Caco-2 (cell line): ENCODE measurements around the gene SFXN3. TPM values are rescaled to one million over a fixed set of nuclear protein-coding genes. Genes with fewer than 3 reads are reported as not detected.

Experiments used
- BruUV-seq: library from RNA; stranded (reverse); fragments of 400-500 nt; replicated peaks from 2 replicates; lab custom pipeline; 2021; lab: Mats Ljungman, UMichigan
- CTCF ChIA-PET: fragments of 300-600 bp; sonication (Branson Sonifier 250); formaldehyde crosslinking; loops from one replicate; lab custom pipeline; 2022; ENCODE audit warnings: antibody characterized with exemption; lab: Charles Lee
- POLR2A ChIA-PET: fragments of 300-600 bp; sonication (Branson Sonifier 250); formaldehyde crosslinking; loops from one replicate; lab custom pipeline; 2022; ENCODE audit warnings: antibody characterized with exemption; lab: Charles Lee
- DNase-seq, 2 experiments: peaks; one replicate each; pipeline versions ENCODE4 v3.0.0 to v3.0.0-alpha.2; 2020 to 2022
- H3K27me3 ChIP-seq: replicated peaks from 2 replicates; pipeline ENCODE4 v1.6.0; 2011; ENCODE audit warnings: low read length; ENCODE audit not compliant: control insufficient read depth, insufficient read depth
- H3K36me3 ChIP-seq: 2 replicates; pipeline ENCODE4 v1.5.1; 2011; ENCODE audit warnings: low read length; ENCODE audit not compliant: control insufficient read depth, insufficient read depth
- H3K4me1 ChIP-seq: fragments of 250-450 bp; sonication (Bioruptor Pico); 2 replicates; pipeline ENCODE4 v1.5.1; 2020; ENCODE audit warnings: mild to moderate bottlenecking
- H3K4me3 ChIP-seq: 2 replicates; pipeline ENCODE4 v1.5.1; 2011; ENCODE audit warnings: low read depth, mild to moderate bottlenecking, control low read depth, low read length
- H3K9me3 ChIP-seq: fragments of 250-450 bp; sonication (Bioruptor Pico); 2 replicates; pipeline ENCODE4 v1.5.1; 2020; ENCODE audit warnings: mild to moderate bottlenecking, moderate library complexity
- H3K27ac Mint-ChIP-seq: one replicate; pipeline ENCODE4 v1.8.0; 2022; ENCODE audit warnings: mixed read lengths; ENCODE audit not compliant: unreplicated experiment
- H3K27me3 Mint-ChIP-seq: one replicate; pipeline ENCODE4 v1.8.0; 2022; ENCODE audit warnings: mixed read lengths; ENCODE audit not compliant: insufficient read depth, unreplicated experiment
- H3K36me3 Mint-ChIP-seq: one replicate; pipeline ENCODE4 v1.8.0; 2022; ENCODE audit warnings: mild to moderate bottlenecking, mixed read lengths; ENCODE audit not compliant: insufficient read depth, unreplicated experiment
- H3K4me1 Mint-ChIP-seq: one replicate; pipeline ENCODE4 v1.8.0; 2022; ENCODE audit warnings: low read depth, mixed read lengths; ENCODE audit not compliant: unreplicated experiment
- H3K4me3 Mint-ChIP-seq: one replicate; pipeline ENCODE4 v1.8.0; 2022; ENCODE audit warnings: mild to moderate bottlenecking, moderate library complexity, mixed read lengths; ENCODE audit not compliant: unreplicated experiment
- H3K9me3 Mint-ChIP-seq: one replicate; pipeline ENCODE4 v1.8.0; 2022; ENCODE audit warnings: mixed read lengths; ENCODE audit not compliant: unreplicated experiment
- intact Hi-C: fragments of 100-400 bp; cut with micrococcal nuclease; formaldehyde crosslinking; loops from one replicate; pipeline ENCODE4 v1.10.0; 2022; ENCODE audit not compliant: unreplicated experiment
- total RNA-seq: library from RNA; stranded (reverse); gene quantifications from 2 replicates; pipeline ENCODE4 v1.2.3, GENCODE V29; 2022
- TF ChIP-seq, protein P1 (sequence below), 2 experiments: fragments of 200-600 bp in 1 of 2; IDR thresholded peaks; 1 replicate in 1 of 2; 2 replicates in 1 of 2; pipeline versions ENCODE4 v1.5.1 to v1.8.0; 2011 to 2022; ENCODE audit warnings: antibody characterized with exemption in 1 of 2, control low read depth in 1 of 2, inconsistent platforms in 1 of 2, low read depth in 1 of 2, low read length in 1 of 2, mild to moderate bottlenecking in 1 of 2, moderate library complexity in 1 of 2; ENCODE audit not compliant: insufficient read depth in 1 of 2, severe bottlenecking in 1 of 2, unreplicated experiment in 1 of 2

The SFXN3 gene
- total RNA-seq, 1 experiment from 2014 or later = 23.4 TPM

DNA sequence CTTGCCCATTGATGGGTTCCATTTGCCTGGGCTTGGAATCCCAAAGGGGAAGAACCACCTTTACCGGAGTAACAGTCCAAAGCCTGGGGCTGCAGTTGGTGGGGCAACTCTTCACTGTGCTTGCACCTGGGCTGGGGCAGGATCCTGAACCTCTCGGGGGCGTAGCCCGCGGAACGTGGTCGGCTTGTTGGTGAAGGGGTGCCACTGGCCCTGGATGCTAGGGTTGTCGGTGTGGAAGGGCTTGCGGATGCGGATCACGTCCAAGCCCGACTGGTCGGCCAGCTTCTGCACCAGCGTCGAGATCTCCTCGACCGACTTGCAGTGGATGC, 44.4 kb upstream of the SFXN3 start:
- peak overlapping the region; percentile 89 for H3K27ac Mint-ChIP-seq

DNA sequence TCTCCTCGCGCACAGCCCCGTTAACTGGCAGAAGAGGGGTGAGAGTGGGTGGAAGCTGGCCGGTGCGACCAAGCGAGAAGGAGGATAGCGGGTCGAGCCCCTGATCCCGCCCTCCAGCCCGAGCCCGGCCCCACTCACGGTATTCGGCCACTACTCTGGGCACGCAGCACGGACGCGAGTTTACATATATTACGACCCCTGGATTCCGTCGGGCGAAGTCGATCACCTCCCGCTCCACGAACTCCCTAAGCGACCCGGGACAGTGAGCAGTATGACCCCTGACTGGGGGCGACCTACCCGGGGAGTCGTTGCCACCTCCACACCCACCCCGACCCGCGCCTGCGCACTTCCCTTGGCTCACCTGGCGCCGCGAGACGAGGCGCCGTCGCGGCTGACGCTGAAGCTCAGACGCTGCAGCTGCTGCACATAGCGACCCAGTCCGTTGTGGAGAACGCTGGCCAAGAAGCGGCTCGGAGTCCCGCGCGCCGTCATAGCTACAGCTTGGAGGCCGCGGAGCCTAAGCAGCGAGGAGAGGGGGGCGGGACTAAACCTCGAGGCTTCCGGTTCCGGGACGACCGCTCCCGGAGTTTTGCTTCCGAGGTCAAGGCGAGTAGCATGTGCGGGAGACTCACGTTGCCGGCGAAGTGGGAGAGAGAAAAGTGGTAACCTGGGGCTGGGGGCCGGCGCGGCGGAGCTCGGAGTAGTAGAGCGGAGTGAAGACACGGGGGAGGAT, 43.9 kb upstream of the SFXN3 start, which contains the start of the genes MRPL43 and TWNK:
TSS of gene MRPL43 (minus strand) at position 546 of the 733 bp plus-strand sequence. CDS start at position 492, 54 bp downstream.
TSS of gene TWNK (plus strand) at position 592 of the 733 bp plus-strand sequence. CDS start 668 bp downstream, outside the sequence.
- ChIA-PET POLR2A (no interaction called here), CTCF (interaction anchor here (0.5 to 2.0 kb wide), 5 partner anchors 8 to 24 kb away, joined by 3 to 8 read pairs (median 7); no protein-coding TSS in a partner anchor)
- intact Hi-C loops = loop anchor here (1.0 kb wide), 1 partner anchor 16 kb away; no protein-coding TSS in a partner anchor
- BruUV-seq = no TSS peak
- Histone ChIP-seq H3K27me3 (no peaks in the 10 kb centered on the region), H3K9me3 (no peaks in the 10 kb centered on the region), H3K4me3 (peak within 1 kb of the TSS; percentile 44), H3K36me3 (peaks cover 2% of the 10 kb centered on the region; the same call in 1 of the 2 replicates), H3K4me1 (peaks cover 4% of the 10 kb centered on the region)
- peaks cover 51% of the 10 kb centered on the region for H3K36me3 Mint-ChIP-seq
- TF ChIP-seq, protein P1, sequence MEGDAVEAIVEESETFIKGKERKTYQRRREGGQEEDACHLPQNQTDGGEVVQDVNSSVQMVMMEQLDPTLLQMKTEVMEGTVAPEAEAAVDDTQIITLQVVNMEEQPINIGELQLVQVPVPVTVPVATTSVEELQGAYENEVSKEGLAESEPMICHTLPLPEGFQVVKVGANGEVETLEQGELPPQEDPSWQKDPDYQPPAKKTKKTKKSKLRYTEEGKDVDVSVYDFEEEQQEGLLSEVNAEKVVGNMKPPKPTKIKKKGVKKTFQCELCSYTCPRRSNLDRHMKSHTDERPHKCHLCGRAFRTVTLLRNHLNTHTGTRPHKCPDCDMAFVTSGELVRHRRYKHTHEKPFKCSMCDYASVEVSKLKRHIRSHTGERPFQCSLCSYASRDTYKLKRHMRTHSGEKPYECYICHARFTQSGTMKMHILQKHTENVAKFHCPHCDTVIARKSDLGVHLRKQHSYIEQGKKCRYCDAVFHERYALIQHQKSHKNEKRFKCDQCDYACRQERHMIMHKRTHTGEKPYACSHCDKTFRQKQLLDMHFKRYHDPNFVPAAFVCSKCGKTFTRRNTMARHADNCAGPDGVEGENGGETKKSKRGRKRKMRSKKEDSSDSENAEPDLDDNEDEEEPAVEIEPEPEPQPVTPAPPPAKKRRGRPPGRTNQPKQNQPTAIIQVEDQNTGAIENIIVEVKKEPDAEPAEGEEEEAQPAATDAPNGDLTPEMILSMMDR (IDR thresholded peaks at IDR 0.05; ENCODE audit: insufficient read depth in 1 of 2, low read depth in 1 of 2, low read length in 1 of 2, severe bottlenecking in 1 of 2, unreplicated experiment in 1 of 2) = no peak
- no peaks in the 10 kb centered on the region for H3K27me3 Mint-ChIP-seq
- DNase-seq = peak; percentile 86 to 87
- peak within 1 kb of the TSS; percentile 100 for H3K4me3 Mint-ChIP-seq
- no peaks in the 10 kb centered on the region for H3K9me3 Mint-ChIP-seq
- H3K27ac Mint-ChIP-seq = peak within 1 kb of the TSS; percentile 89
- peaks cover 10% of the 10 kb centered on the region for H3K4me1 Mint-ChIP-seq

More for the DNA sequence above, 44.4 kb upstream of the SFXN3 start:
- Histone ChIP-seq H3K4me3 (peak overlapping the region; percentile 44), H3K4me1 (peaks cover 4% of the 10 kb centered on the region), H3K9me3 (no peaks in the 10 kb centered on the region), H3K36me3 (peaks cover 2% of the 10 kb centered on the region), H3K27me3 (no peaks in the 10 kb centered on the region)
- Mint-ChIP-seq H3K27me3 (no peaks in the 10 kb centered on the region), H3K4me1 (peaks cover 10% of the 10 kb centered on the region), H3K9me3 (no peaks in the 10 kb centered on the region), H3K36me3 (peaks cover 54% of the 10 kb centered on the region), H3K4me3 (peak overlapping the region; percentile 100)
- TF ChIP-seq, protein P1 (IDR thresholded peaks at IDR 0.05; ENCODE audit: insufficient read depth in 1 of 2, low read depth in 1 of 2, low read length in 1 of 2, severe bottlenecking in 1 of 2, unreplicated experiment in 1 of 2) = no peak
- intact Hi-C loops = loop anchor here (1.0 kb wide), 1 partner anchor 15 kb away; no protein-coding TSS in a partner anchor
- no TSS peak for BruUV-seq
- CTCF ChIA-PET = interaction anchor here (1.0 to 2.0 kb wide), 3 partner anchors 11 to 25 kb away, joined by 3 to 7 read pairs (median 7); no protein-coding TSS in a partner anchor
- no peak for DNase-seq
- POLR2A ChIA-PET = no interaction called here

DNA sequence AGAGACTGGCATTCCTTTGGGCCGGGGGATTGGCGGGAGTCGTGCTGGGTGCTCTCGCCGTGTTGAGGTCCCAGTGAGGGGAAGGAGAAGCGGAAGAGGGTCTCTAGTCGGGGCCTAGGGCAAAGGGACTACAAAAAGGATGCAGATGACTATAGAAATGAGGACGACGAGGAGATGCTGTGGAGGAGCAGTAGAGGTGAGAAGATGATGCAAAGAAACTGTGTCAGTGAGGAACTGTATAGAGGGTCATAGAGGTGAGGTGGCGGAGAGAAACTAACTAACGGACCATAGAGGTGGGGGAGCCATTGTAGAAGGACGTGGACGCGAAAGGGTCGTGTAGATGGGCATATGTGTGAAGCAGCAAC, 43.4 kb upstream of the SFXN3 start:
- Mint-ChIP-seq H3K9me3 (no peaks in the 10 kb centered on the region), H3K27ac (peak overlapping the region; percentile 89), H3K36me3 (peaks cover 51% of the 10 kb centered on the region), H3K4me3 (peak overlapping the region; percentile 100), H3K27me3 (no peaks in the 10 kb centered on the region), H3K4me1 (peaks cover 10% of the 10 kb centered on the region)
- Histone ChIP-seq H3K9me3 (no peaks in the 10 kb centered on the region), H3K4me1 (peaks cover 4% of the 10 kb centered on the region), H3K36me3 (peaks cover 2% of the 10 kb centered on the region), H3K27me3 (no peaks in the 10 kb centered on the region), H3K4me3 (peak overlapping the region; percentile 44)
- POLR2A ChIA-PET = no interaction called here
- BruUV-seq = TSS peak; percentile 57
- TF ChIP-seq, protein P1 (IDR thresholded peaks at IDR 0.05; ENCODE audit: insufficient read depth in 1 of 2, low read depth in 1 of 2, low read length in 1 of 2, severe bottlenecking in 1 of 2, unreplicated experiment in 1 of 2) = no peak
- CTCF ChIA-PET = interaction anchor here (1.0 to 2.0 kb wide), 4 partner anchors 9 to 24 kb away, joined by 3 to 8 read pairs (median 7); no protein-coding TSS in a partner anchor
- DNase-seq = no peak
- intact Hi-C loops = no loop called here
